SU-DHL-6 (cell line): Measurements from ENCODE around the gene IL12RB2.
A peak's percentile ranks its signal among the peaks of the same experiment; 100 is the strongest.

ENCODE experiments used
- H2AFZ ChIP-seq: fragments of 200-600 bp; sonication (generic); 2 replicates; pipeline ENCODE4 v1.6.1; 2014; ENCODE audit warnings: low read depth, mild to moderate bottlenecking, moderate library complexity, mixed read lengths, antibody characterized with exemption, low read length; ENCODE audit not compliant: severe bottlenecking
- H3F3A ChIP-seq: fragments of 200-600 bp; shearing (Covaris generic); 2 replicates; pipeline ENCODE4 v1.6.0; 2016; ENCODE audit warnings: antibody characterized with exemption, mild to moderate bottlenecking; ENCODE audit not compliant: insufficient read depth
- H3K27ac ChIP-seq: fragments of 200-600 bp; sonication (generic); 2 replicates; pipeline ENCODE4 v1.5.1; 2016; ENCODE audit warnings: low read depth, mild to moderate bottlenecking, low read length, moderate library complexity, mixed read lengths
- H3K27me3 ChIP-seq: fragments of 200-600 bp; sonication (generic), shearing (Covaris generic); 2 replicates; pipeline ENCODE4 v1.6.0; 2014; ENCODE audit warnings: mild to moderate bottlenecking, low read length
- H3K36me3 ChIP-seq: fragments of 200-600 bp; sonication (generic); 2 replicates; pipeline ENCODE4 v1.6.1; 2014; ENCODE audit warnings: mild to moderate bottlenecking, low read length, mixed read lengths
- H3K4me2 ChIP-seq: fragments of 300-600, 200-600 bp; shearing (Covaris generic), sonication (generic); 2 replicates; pipeline ENCODE4 v1.6.0; 2014; ENCODE audit warnings: low read length, low read depth, mild to moderate bottlenecking; ENCODE audit not compliant: poor library complexity, severe bottlenecking
- H3K4me3 ChIP-seq: fragments of 200-600 bp; sonication (generic); 2 replicates; pipeline ENCODE4 v1.5.1; 2014; ENCODE audit warnings: antibody characterized with exemption, low read length, mild to moderate bottlenecking, mixed read lengths; ENCODE audit not compliant: insufficient read depth, poor library complexity, severe bottlenecking
- H3K79me2 ChIP-seq: fragments of 200-600 bp; sonication (generic); 2 replicates; pipeline ENCODE4 v1.6.1; 2014; ENCODE audit warnings: mild to moderate bottlenecking, low read length, moderate library complexity; ENCODE audit not compliant: insufficient read depth
- H3K9ac ChIP-seq: fragments of 200-600 bp; sonication (generic); 2 replicates; pipeline ENCODE4 v1.7.0; 2014; ENCODE audit warnings: mild to moderate bottlenecking, low read length
- H3K9me2 ChIP-seq: fragments of 200-600 bp; sonication (generic); replicated peaks from 2 replicates; pipeline ENCODE4 v1.6.1; 2014; ENCODE audit warnings: low read length; ENCODE audit not compliant: insufficient read depth
- H3K9me3 ChIP-seq: fragments of 200-600 bp; sonication (generic); 2 replicates; pipeline ENCODE4 v1.6.1; 2014; ENCODE audit warnings: low read length, mixed read lengths; ENCODE audit not compliant: insufficient read depth
- H4K20me1 ChIP-seq: fragments of 200-600 bp; sonication (generic); 2 replicates; pipeline ENCODE4 v1.6.1; 2014; ENCODE audit warnings: low read depth, mild to moderate bottlenecking, antibody characterized with exemption, low read length, moderate library complexity, mixed read lengths
- EZH2phosphoT487 ChIP-seq: fragments of 200-600 bp; sonication (generic), shearing (Covaris generic); conservative IDR thresholded peaks from 2 replicates; pipeline ENCODE4 v1.6.1; 2018; ENCODE audit warnings: mild to moderate bottlenecking, antibody characterized with exemption, low read length, moderate library complexity, mixed read lengths
- TF ChIP-seq, protein P1 (sequence below): fragments of 200-600 bp; sonication (generic); IDR thresholded peaks from one replicate; pipeline ENCODE4 v1.5.1; 2017; ENCODE audit warnings: antibody characterized with exemption, mild to moderate bottlenecking, low read length, moderate library complexity; ENCODE audit not compliant: insufficient read depth, poor library complexity, severe bottlenecking

Gene IL12RB2

GRCh38 chr1:67418839-67419586 is 111.3 kb downstream of the IL12RB2 start:
- peaks cover 22% of the 10 kb centered on the region for H3F3A ChIP-seq
- H3K4me2 ChIP-seq = no peak overlapping the region
- no peaks in the 10 kb centered on the region for H3K27me3 ChIP-seq
- no peak overlapping the region for H2AFZ ChIP-seq
- no peaks in the 10 kb centered on the region for H3K9me3 ChIP-seq
- no peak overlapping the region for H3K9ac ChIP-seq
- H3K79me2 ChIP-seq = peaks cover 95% of the 10 kb centered on the region
- H4K20me1 ChIP-seq = peaks cover 82% of the 10 kb centered on the region
- peaks cover 77% of the 10 kb centered on the region for H3K36me3 ChIP-seq
- H3K9me2 ChIP-seq = no peaks in the 10 kb centered on the region
- TF ChIP-seq, protein P1, sequence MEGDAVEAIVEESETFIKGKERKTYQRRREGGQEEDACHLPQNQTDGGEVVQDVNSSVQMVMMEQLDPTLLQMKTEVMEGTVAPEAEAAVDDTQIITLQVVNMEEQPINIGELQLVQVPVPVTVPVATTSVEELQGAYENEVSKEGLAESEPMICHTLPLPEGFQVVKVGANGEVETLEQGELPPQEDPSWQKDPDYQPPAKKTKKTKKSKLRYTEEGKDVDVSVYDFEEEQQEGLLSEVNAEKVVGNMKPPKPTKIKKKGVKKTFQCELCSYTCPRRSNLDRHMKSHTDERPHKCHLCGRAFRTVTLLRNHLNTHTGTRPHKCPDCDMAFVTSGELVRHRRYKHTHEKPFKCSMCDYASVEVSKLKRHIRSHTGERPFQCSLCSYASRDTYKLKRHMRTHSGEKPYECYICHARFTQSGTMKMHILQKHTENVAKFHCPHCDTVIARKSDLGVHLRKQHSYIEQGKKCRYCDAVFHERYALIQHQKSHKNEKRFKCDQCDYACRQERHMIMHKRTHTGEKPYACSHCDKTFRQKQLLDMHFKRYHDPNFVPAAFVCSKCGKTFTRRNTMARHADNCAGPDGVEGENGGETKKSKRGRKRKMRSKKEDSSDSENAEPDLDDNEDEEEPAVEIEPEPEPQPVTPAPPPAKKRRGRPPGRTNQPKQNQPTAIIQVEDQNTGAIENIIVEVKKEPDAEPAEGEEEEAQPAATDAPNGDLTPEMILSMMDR = no peak
- no peak for TF ChIP-seq EZH2phosphoT487
- no peak overlapping the region for H3K4me3 ChIP-seq
- no peak overlapping the region for H3K27ac ChIP-seq

- TF ChIP-seq, protein P1 = no peak
- no peak for TF ChIP-seq EZH2phosphoT487
- Histone ChIP-seq H3K9me2 (no peaks in the 10 kb centered on the region), H3K27me3 (no peaks in the 10 kb centered on the region), H3K27ac (no peak overlapping the region), H3K4me2 (no peak overlapping the region), H3F3A (peaks cover 15% of the 10 kb centered on the region; the same call in 1 of the 2 replicates), H3K9ac (no peak overlapping the region), H3K4me3 (no peak overlapping the region), H3K36me3 (peaks cover 78% of the 10 kb centered on the region), H3K79me2 (peaks cover 97% of the 10 kb centered on the region), H4K20me1 (peaks cover 83% of the 10 kb centered on the region), H2AFZ (no peak overlapping the region), H3K9me3 (no peaks in the 10 kb centered on the region)
These were observed 113.3 kb downstream of the IL12RB2 start for GRCh38 chr1:67420835-67421492.

GRCh38 chr1:67427465-67427864 is 119.8 kb downstream of the IL12RB2 start:
- peak overlapping the region; percentile 84 for H3K4me2 ChIP-seq
- H3K9me2 ChIP-seq = no peaks in the 10 kb centered on the region
- no peaks in the 10 kb centered on the region for H3K27me3 ChIP-seq
- peaks cover 57% of the 10 kb centered on the region for H4K20me1 ChIP-seq
- H3K79me2 ChIP-seq = peaks cover 78% of the 10 kb centered on the region
- TF ChIP-seq EZH2phosphoT487 = no peak
- TF ChIP-seq, protein P1 = no peak
- no peak overlapping the region for H2AFZ ChIP-seq
- no peaks in the 10 kb centered on the region for H3K9me3 ChIP-seq
- peaks cover 20% of the 10 kb centered on the region for H3F3A ChIP-seq
- H3K9ac ChIP-seq = peak overlapping the region; percentile 97
- peaks cover 61% of the 10 kb centered on the region for H3K36me3 ChIP-seq
- peak overlapping the region; percentile 76 for H3K4me3 ChIP-seq
- no peak overlapping the region for H3K27ac ChIP-seq
